H9 (cell line): ENCODE measurements around the gene PPP1R18. TPM values are rescaled to one million over a fixed set of nuclear protein-coding genes. Genes with fewer than 3 reads are reported as not detected.

ENCODE experiments used
- DNase-seq: peaks from one replicate; pipeline ENCODE4 v3.0.0-alpha.2; 2017
- H2AFZ ChIP-seq: one replicate; pipeline ENCODE4 v1.6.1; 2013; ENCODE audit warnings: mild to moderate bottlenecking, low read length, control low read depth, moderate library complexity
- H2AK5ac ChIP-seq: 2 replicates; pipeline ENCODE4 v1.6.1; 2013; ENCODE audit warnings: low read length, control low read depth, mixed read lengths; ENCODE audit not compliant: insufficient read length
- H2BK120ac ChIP-seq: one replicate; pipeline ENCODE4 v1.6.1; 2013; ENCODE audit warnings: low read depth, mild to moderate bottlenecking, low read length, control low read depth, inconsistent platforms; ENCODE audit not compliant: poor library complexity, severe bottlenecking
- H2BK12ac ChIP-seq: 2 replicates; pipeline ENCODE4 v1.6.1; 2013; ENCODE audit warnings: low read length, control low read depth, mixed read lengths, low read depth; ENCODE audit not compliant: insufficient read length
- H2BK15ac ChIP-seq: 2 replicates; pipeline ENCODE4 v1.6.1; 2013; ENCODE audit warnings: low read depth, low read length, control low read depth
- H2BK20ac ChIP-seq: one replicate; pipeline ENCODE4 v1.6.1; 2013; ENCODE audit warnings: low read depth, mild to moderate bottlenecking, low read length, control low read depth, inconsistent platforms; ENCODE audit not compliant: poor library complexity, severe bottlenecking
- H2BK5ac ChIP-seq: 2 replicates; pipeline ENCODE4 v1.6.1; 2013; ENCODE audit warnings: low read length, control low read depth, mixed read lengths; ENCODE audit not compliant: insufficient read length
- H3K14ac ChIP-seq: 2 replicates; pipeline ENCODE4 v1.6.1; 2013; ENCODE audit warnings: low read length, control low read depth; ENCODE audit not compliant: insufficient read depth
- H3K18ac ChIP-seq: 2 replicates; pipeline ENCODE4 v1.6.1; 2013; ENCODE audit warnings: low read depth, mild to moderate bottlenecking, mixed read lengths, low read length, control low read depth; ENCODE audit not compliant: insufficient read length
- H3K23ac ChIP-seq: 2 replicates; pipeline ENCODE4 v1.6.1; 2013; ENCODE audit warnings: low read length, control low read depth, mixed read lengths, low read depth; ENCODE audit not compliant: insufficient read length
- H3K23me2 ChIP-seq: 2 replicates; pipeline ENCODE4 v1.6.1; 2013; ENCODE audit warnings: low read depth, mild to moderate bottlenecking, mixed read lengths, low read length, control low read depth; ENCODE audit not compliant: insufficient read length, poor library complexity, severe bottlenecking
- H3K27ac ChIP-seq: 2 replicates; pipeline ENCODE4 v1.5.1; 2013; ENCODE audit warnings: low read length, control low read depth, mixed read lengths, low read depth; ENCODE audit not compliant: insufficient read length
- H3K27me3 ChIP-seq: 2 replicates; pipeline ENCODE4 v1.6.1; 2013; ENCODE audit warnings: low read length, control low read depth, inconsistent platforms; ENCODE audit not compliant: insufficient read depth
- H3K4ac ChIP-seq: 2 replicates; pipeline ENCODE4 v1.6.1; 2013; ENCODE audit warnings: low read depth, mild to moderate bottlenecking, control low read depth, inconsistent platforms, low read length, moderate library complexity
- H3K4me1 ChIP-seq: 2 replicates; pipeline ENCODE4 v1.6.1; 2013; ENCODE audit warnings: low read length, control low read depth, inconsistent platforms; ENCODE audit not compliant: insufficient read depth
- H3K4me2 ChIP-seq: 2 replicates; pipeline ENCODE4 v1.6.1; 2013; ENCODE audit warnings: low read length, control low read depth, mixed read lengths; ENCODE audit not compliant: insufficient read length, insufficient read depth
- H3K56ac ChIP-seq: 2 replicates; pipeline ENCODE4 v1.6.1; 2013; ENCODE audit warnings: low read depth, mild to moderate bottlenecking, mixed read lengths, low read length, control low read depth; ENCODE audit not compliant: insufficient read length
- H3K79me1 ChIP-seq: 2 replicates; pipeline ENCODE4 v1.6.1; 2013; ENCODE audit warnings: low read depth, mild to moderate bottlenecking, moderate library complexity, low read length, control low read depth, inconsistent platforms; ENCODE audit not compliant: insufficient read depth, poor library complexity, severe bottlenecking
- H3K79me2 ChIP-seq: 2 replicates; pipeline ENCODE4 v1.6.1; 2013; ENCODE audit warnings: low read length, control low read depth, inconsistent platforms; ENCODE audit not compliant: insufficient read depth
- H3K9ac ChIP-seq: 2 replicates; pipeline ENCODE4 v1.6.1; 2013; ENCODE audit warnings: low read length, control low read depth, mixed read lengths; ENCODE audit not compliant: insufficient read length; ENCODE audit errors: extremely low read depth
- H3K9me3 ChIP-seq: one replicate; pipeline ENCODE4 v1.6.1; 2013; ENCODE audit warnings: low read depth, low read length, inconsistent platforms; ENCODE audit not compliant: control insufficient read depth
- H3T11ph ChIP-seq: one replicate; pipeline ENCODE4 v1.6.1; 2013; ENCODE audit warnings: mild to moderate bottlenecking, low read length, control low read depth, inconsistent platforms
- H4K20me1 ChIP-seq: one replicate; pipeline ENCODE4 v1.6.1; 2013; ENCODE audit not compliant: control insufficient read depth, insufficient read length, insufficient read depth
- H4K5ac ChIP-seq: 2 replicates; pipeline ENCODE4 v1.6.1; 2013; ENCODE audit warnings: low read depth, mild to moderate bottlenecking, mixed read lengths, low read length, control low read depth; ENCODE audit not compliant: insufficient read length
- H4K8ac ChIP-seq: replicated peaks from 2 replicates; pipeline ENCODE4 v1.6.1; 2013; ENCODE audit warnings: low read length, control low read depth, mixed read lengths, low read depth; ENCODE audit not compliant: insufficient read length
- H4K91ac ChIP-seq: 2 replicates; pipeline ENCODE4 v1.6.1; 2013; ENCODE audit warnings: low read depth, mild to moderate bottlenecking, moderate library complexity, mixed read lengths, low read length, control low read depth; ENCODE audit not compliant: insufficient read length
- H3K27ac Mint-ChIP-seq, 3 experiments: 2 replicates in 2 of 3; 3 replicates in 1 of 3; pipeline ENCODE4 v1.8.0; 2020 to 2021; ENCODE audit warnings: mixed read lengths in 3 of 3, mild to moderate bottlenecking in 1 of 3, moderate library complexity in 1 of 3
- H3K27me3 Mint-ChIP-seq: 2 replicates; pipeline ENCODE4 v1.8.0; 2021; ENCODE audit warnings: low read depth, mild to moderate bottlenecking, moderate library complexity, mixed read lengths
- H3K36me3 Mint-ChIP-seq, 3 experiments: 2 replicates in 2 of 3; 3 replicates in 1 of 3; pipeline ENCODE4 v1.8.0; 2020 to 2021; ENCODE audit warnings: low read depth in 3 of 3, mixed read lengths in 3 of 3; ENCODE audit not compliant: insufficient read depth in 1 of 3
- H3K4me1 Mint-ChIP-seq, 2 experiments: 2 replicates each; pipeline ENCODE4 v1.8.0; 2020; ENCODE audit warnings: mixed read lengths in 2 of 2
- H3K4me3 Mint-ChIP-seq, 2 experiments: 2 replicates in 1 of 2; 3 replicates in 1 of 2; pipeline ENCODE4 v1.8.0; 2020 to 2021; ENCODE audit warnings: mild to moderate bottlenecking in 2 of 2, mixed read lengths in 2 of 2, moderate library complexity in 1 of 2
- H3K9me3 Mint-ChIP-seq, 2 experiments: 2 replicates in 1 of 2; 3 replicates in 1 of 2; pipeline ENCODE4 v1.8.0; 2020; ENCODE audit warnings: mild to moderate bottlenecking in 2 of 2, mixed read lengths in 2 of 2, moderate library complexity in 1 of 2
- CTCF ChIP-seq: fragments of 200-600 bp; sonication (generic); conservative IDR thresholded peaks from 3 replicates; pipeline ENCODE4 v1.8.0; 2021; ENCODE audit warnings: antibody characterized with exemption, mild to moderate bottlenecking
- WGBS: extraction: QIAGEN DNeasy Blood & Tissue Kit; methylation state at CpG from one replicate; pipeline ENCODE4 v1.1.7; 2013; ENCODE audit warnings: missing lambda C conversion rate, low lambda C conversion rate, mixed read lengths; ENCODE audit not compliant: insufficient read length; ENCODE audit errors: extremely low coverage; 5-methylcytosine and 5-hydroxymethylcytosine counted together
- total RNA-seq: library from RNA; stranded (reverse); gene quantifications from 2 replicates; pipeline ENCODE4 v1.2.1, GENCODE V29; 2021

Gene PPP1R18
- total RNA-seq, 1 experiment from 2014 or later = 28.0 TPM

DNA sequence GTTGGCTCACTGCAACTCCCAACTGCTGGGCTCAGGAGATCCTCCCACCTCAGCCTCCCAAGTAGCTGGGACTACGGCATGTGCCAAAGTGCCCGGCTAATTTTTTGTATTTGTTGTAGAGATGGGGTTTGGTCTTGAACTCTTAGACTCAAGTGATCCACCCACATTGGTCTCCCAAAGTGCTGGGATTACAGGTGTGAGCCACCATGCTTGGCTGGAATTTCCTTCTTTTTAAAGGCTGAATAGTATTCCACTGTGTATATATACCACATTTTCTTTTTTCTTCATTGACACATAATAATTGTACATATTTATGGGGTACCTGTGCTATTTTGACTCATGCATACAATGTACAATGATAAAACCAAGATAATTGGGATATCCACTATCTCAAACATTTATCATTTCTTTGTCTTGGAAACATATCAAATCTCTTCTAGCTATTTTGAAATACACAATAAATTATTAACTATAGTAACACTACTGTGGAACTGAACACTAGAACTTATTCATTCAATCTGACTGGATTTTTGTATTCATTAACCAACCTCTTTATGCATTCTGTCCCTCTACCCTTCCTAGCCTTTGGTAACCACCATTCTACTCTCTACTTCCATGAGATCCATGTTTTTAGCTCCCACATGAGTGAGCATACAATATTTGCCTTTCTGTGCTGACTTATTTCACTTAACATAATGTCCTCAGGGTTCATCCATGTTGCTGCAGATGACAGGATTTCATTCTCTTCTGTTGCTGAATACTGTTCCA lies 22.8 kb upstream of the PPP1R18 start:
- H3K4me1 ChIP-seq = no peaks in the 10 kb centered on the region
- Mint-ChIP-seq H3K4me3 (no peak overlapping the region), H3K27me3 (no peaks in the 10 kb centered on the region), H3K4me1 (peaks cover 6 to 7% of the 10 kb centered on the region in 2 experiments), H3K9me3 (no peaks in the 10 kb centered on the region), H3K36me3 (peaks cover 68 to 87% (median 79%) of the 10 kb centered on the region in 3 experiments; a peak in 6 of 7 replicates), H3K27ac (no peak overlapping the region)
- no peak overlapping the region for H3K4ac ChIP-seq
- no peak overlapping the region for H3K56ac ChIP-seq
- H3K14ac ChIP-seq = no peak overlapping the region
- no peaks in the 10 kb centered on the region for H3K23me2 ChIP-seq
- no peak overlapping the region for H4K91ac ChIP-seq
- no peaks in the 10 kb centered on the region for H4K20me1 ChIP-seq
- H3T11ph ChIP-seq = no peak overlapping the region
- no peak overlapping the region for H3K18ac ChIP-seq
- no peak for DNase-seq
- no peak overlapping the region for H4K8ac ChIP-seq
- H2BK15ac ChIP-seq = no peak overlapping the region
- no peak overlapping the region for H2BK12ac ChIP-seq
- no peak overlapping the region for H3K23ac ChIP-seq
- H3K27ac ChIP-seq = no peak overlapping the region
- H2AFZ ChIP-seq = no peak overlapping the region
- H3K4me2 ChIP-seq = no peak overlapping the region
- H3K27me3 ChIP-seq = no peaks in the 10 kb centered on the region
- H4K5ac ChIP-seq = no peak overlapping the region
- no peak for TF ChIP-seq CTCF
- no peak overlapping the region for H2BK5ac ChIP-seq
- no peak overlapping the region for H3K9ac ChIP-seq
- no peaks in the 10 kb centered on the region for H3K79me1 ChIP-seq
- no peak overlapping the region for H2AK5ac ChIP-seq
- no peaks in the 10 kb centered on the region for H3K9me3 ChIP-seq
- no peak overlapping the region for H2BK120ac ChIP-seq
- no peaks in the 10 kb centered on the region for H3K79me2 ChIP-seq
- no CpG with 5 or more reads among the region's 2 CpGs for WGBS
- no peak overlapping the region for H2BK20ac ChIP-seq
